ENCODE results near the gene MAMDC2. TPM values are rescaled to one million over a fixed set of nuclear protein-coding genes. Genes with fewer than 3 reads are reported as not detected.

MAMDC2 gene
- total RNA-seq, 1 donor from 2014 or later: 28.7 TPM

DNA sequence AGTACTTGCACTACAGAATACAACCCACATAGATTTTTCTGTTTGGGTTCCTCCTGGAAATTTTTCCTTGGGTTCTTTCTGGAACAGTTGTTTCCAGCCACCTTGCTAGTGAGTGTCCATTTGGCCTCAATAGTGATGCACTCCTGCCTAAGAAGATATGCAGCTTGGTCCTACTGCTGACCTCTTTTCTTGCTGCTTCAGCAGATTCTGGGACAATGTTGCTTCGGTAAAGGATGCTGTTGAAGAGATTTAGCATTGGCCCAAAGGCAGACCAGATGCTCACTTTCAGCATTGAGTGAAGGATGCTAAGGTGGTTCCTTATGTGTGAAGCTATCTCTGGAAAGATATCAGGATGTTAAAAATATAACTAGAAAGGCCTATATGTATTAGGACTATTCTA, 128.9 kb downstream of the MAMDC2 start:
- Histone ChIP-seq H3K27me3 (no peaks in the 10 kb centered on the region), H3K27ac (no peak overlapping the region), H3K79me2 (ENCODE audit: low read depth) (no peaks in the 10 kb centered on the region), H3K4me2 (no peak overlapping the region), H3F3A (ENCODE audit: low read depth) (no peaks in the 10 kb centered on the region), H2AFZ (replicated peaks) (no peak overlapping the region), H4K20me1 (ENCODE audit: low read depth) (no peaks in the 10 kb centered on the region), H3K36me3 (no peaks in the 10 kb centered on the region), H3K4me1 (no peaks in the 10 kb centered on the region), H3K4me3 (no peak overlapping the region), H3K9me3 (ENCODE audit: low read depth) (no peaks in the 10 kb centered on the region), H3K9ac (no peak overlapping the region)
- DNase-seq (ENCODE audit: low spot score): no peak
- TF ChIP-seq EZH2phosphoT487 (IDR thresholded peaks at IDR 0.05): no peak
- no peak for TF ChIP-seq CTCF (IDR thresholded peaks at IDR 0.05)
- TF ChIP-seq EZH2 (IDR thresholded peaks at IDR 0.05): no peak
- H3K4me3 Mint-ChIP-seq: no peak overlapping the region
- H3K27ac Mint-ChIP-seq: no peak overlapping the region
- no peaks in the 10 kb centered on the region for H3K9me3 Mint-ChIP-seq
- no peaks in the 10 kb centered on the region for H3K27me3 Mint-ChIP-seq (ENCODE audit: insufficient read depth, low read depth)
- peaks cover 19% of the 10 kb centered on the region for H3K4me1 Mint-ChIP-seq
- H3K36me3 Mint-ChIP-seq: no peaks in the 10 kb centered on the region

DNA sequence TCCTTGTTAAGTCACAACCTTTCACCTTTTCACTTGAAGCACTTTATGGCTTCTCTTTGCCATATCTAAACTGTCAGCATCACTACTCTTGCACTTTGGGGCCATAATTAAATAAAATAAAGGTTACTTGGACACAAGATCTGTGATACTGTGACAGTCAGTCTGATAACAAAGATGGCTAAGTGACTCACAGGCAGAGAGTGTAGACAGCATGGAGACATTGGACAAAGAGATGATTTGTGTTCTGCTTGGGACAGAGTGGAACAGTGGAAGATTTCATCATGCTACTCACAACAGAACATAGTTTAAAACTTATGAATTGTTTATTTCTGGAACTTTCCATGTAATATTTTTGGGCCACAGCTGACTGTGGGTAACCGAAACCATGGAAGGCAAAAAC, 133.5 kb downstream of the MAMDC2 start:
- H3K4me1 Mint-ChIP-seq: peaks cover 8% of the 10 kb centered on the region
- H2AFZ ChIP-seq (replicated peaks): no peak overlapping the region
- no peak overlapping the region for H3K27ac Mint-ChIP-seq
- H3K79me2 ChIP-seq (ENCODE audit: low read depth): no peaks in the 10 kb centered on the region
- no peaks in the 10 kb centered on the region for H3K36me3 ChIP-seq
- peaks cover 5% of the 10 kb centered on the region for H3K27me3 Mint-ChIP-seq (ENCODE audit: insufficient read depth, low read depth)
- peaks cover 14% of the 10 kb centered on the region for H3K9me3 Mint-ChIP-seq
- H3K27me3 ChIP-seq: no peaks in the 10 kb centered on the region
- TF ChIP-seq CTCF (IDR thresholded peaks at IDR 0.05): no peak
- no peak for TF ChIP-seq EZH2 (IDR thresholded peaks at IDR 0.05)
- TF ChIP-seq EZH2phosphoT487 (IDR thresholded peaks at IDR 0.05): no peak
- H3K4me1 ChIP-seq: no peaks in the 10 kb centered on the region
- H3K27ac ChIP-seq: no peak overlapping the region
- H3K36me3 Mint-ChIP-seq: no peaks in the 10 kb centered on the region
- H3K9me3 ChIP-seq (ENCODE audit: low read depth): no peaks in the 10 kb centered on the region
- H3F3A ChIP-seq (ENCODE audit: low read depth): no peaks in the 10 kb centered on the region
- H3K4me3 ChIP-seq: no peak overlapping the region
- H3K4me2 ChIP-seq: no peak overlapping the region
- no peak overlapping the region for H3K9ac ChIP-seq
- no peak for DNase-seq (ENCODE audit: low spot score)
- no peak overlapping the region for H3K4me3 Mint-ChIP-seq
- no peaks in the 10 kb centered on the region for H4K20me1 ChIP-seq (ENCODE audit: low read depth)

DNA sequence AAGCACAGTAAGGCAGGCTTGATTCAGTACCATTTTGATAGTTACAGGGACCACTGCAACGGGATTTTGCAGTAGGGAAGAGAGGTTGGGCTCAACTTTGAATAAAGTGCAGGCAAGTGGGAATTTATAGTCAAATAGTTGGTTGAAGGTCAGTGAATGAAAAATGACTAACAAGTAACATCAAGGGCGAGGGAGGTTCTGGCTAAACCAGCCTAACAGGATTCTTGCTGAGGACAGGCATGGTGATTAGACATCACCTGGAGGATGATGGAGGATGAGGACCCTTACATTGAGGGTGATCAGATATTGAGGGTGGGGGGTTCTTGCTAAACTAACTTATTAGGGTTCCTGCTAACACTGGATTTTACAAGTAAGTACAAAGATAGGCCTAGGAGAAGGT, 149.1 kb downstream of the MAMDC2 start:
- no peaks in the 10 kb centered on the region for H3K79me2 ChIP-seq (ENCODE audit: low read depth)
- no peaks in the 10 kb centered on the region for H4K20me1 ChIP-seq (ENCODE audit: low read depth)
- H2AFZ ChIP-seq (replicated peaks): no peak overlapping the region
- TF ChIP-seq CTCF (IDR thresholded peaks at IDR 0.05): no peak
- H3K36me3 Mint-ChIP-seq: peaks cover 2% of the 10 kb centered on the region
- no peak overlapping the region for H3K27ac Mint-ChIP-seq
- no peaks in the 10 kb centered on the region for H3K27me3 Mint-ChIP-seq (ENCODE audit: insufficient read depth, low read depth)
- no peaks in the 10 kb centered on the region for H3K36me3 ChIP-seq
- H3K4me3 Mint-ChIP-seq: no peak overlapping the region
- H3K9me3 ChIP-seq (ENCODE audit: low read depth): no peaks in the 10 kb centered on the region
- H3K9me3 Mint-ChIP-seq: peaks cover 3% of the 10 kb centered on the region
- no peak overlapping the region for H3K4me3 ChIP-seq
- no peaks in the 10 kb centered on the region for H3F3A ChIP-seq (ENCODE audit: low read depth)
- DNase-seq (ENCODE audit: low spot score): no peak
- H3K9ac ChIP-seq: no peak overlapping the region
- no peaks in the 10 kb centered on the region for H3K4me1 ChIP-seq
- H3K4me2 ChIP-seq: no peak overlapping the region
- no peaks in the 10 kb centered on the region for H3K4me1 Mint-ChIP-seq
- H3K27me3 ChIP-seq: no peaks in the 10 kb centered on the region
- no peak overlapping the region for H3K27ac ChIP-seq

DNA sequence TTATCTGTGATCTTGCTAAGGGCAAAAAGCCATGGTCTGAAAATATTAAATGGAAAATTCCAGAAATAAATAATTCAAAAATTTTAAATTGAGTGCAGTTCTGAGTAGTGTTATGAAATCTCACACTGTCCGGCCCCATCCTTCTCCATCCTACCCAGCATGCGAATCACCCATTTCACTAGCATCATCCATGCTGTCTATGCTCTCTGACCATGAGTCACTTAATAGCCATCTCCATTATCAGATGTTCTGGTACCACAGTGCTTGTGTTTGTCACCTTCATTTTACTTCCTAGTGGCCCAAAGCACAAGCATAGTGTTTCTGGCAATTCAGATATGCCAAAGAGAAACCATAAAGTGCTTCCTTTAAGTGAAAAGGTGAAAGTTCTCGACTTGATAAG, 151.8 kb downstream of the MAMDC2 start:
- H3K36me3 ChIP-seq: no peaks in the 10 kb centered on the region
- H3K27me3 ChIP-seq: no peaks in the 10 kb centered on the region
- H3K4me1 Mint-ChIP-seq: no peaks in the 10 kb centered on the region
- no peak overlapping the region for H3K9ac ChIP-seq
- no peak for TF ChIP-seq CTCF (IDR thresholded peaks at IDR 0.05)
- TF ChIP-seq EZH2phosphoT487 (IDR thresholded peaks at IDR 0.05): no peak
- TF ChIP-seq EZH2 (IDR thresholded peaks at IDR 0.05): no peak
- no peaks in the 10 kb centered on the region for H3K9me3 ChIP-seq (ENCODE audit: low read depth)
- peaks cover 2% of the 10 kb centered on the region for H3K36me3 Mint-ChIP-seq
- H3K27me3 Mint-ChIP-seq (ENCODE audit: insufficient read depth, low read depth): no peaks in the 10 kb centered on the region
- H3K4me3 ChIP-seq: no peak overlapping the region
- DNase-seq (ENCODE audit: low spot score): no peak
- no peak overlapping the region for H3K27ac ChIP-seq
- no peak overlapping the region for H2AFZ ChIP-seq (replicated peaks)
- no peak overlapping the region for H3K27ac Mint-ChIP-seq
- no peaks in the 10 kb centered on the region for H3K79me2 ChIP-seq (ENCODE audit: low read depth)
- no peaks in the 10 kb centered on the region for H3F3A ChIP-seq (ENCODE audit: low read depth)
- H3K9me3 Mint-ChIP-seq: no peaks in the 10 kb centered on the region
- no peaks in the 10 kb centered on the region for H4K20me1 ChIP-seq (ENCODE audit: low read depth)
- no peak overlapping the region for H3K4me2 ChIP-seq
- no peaks in the 10 kb centered on the region for H3K4me1 ChIP-seq
- no peak overlapping the region for H3K4me3 Mint-ChIP-seq
